SK-N-MC (cell line): ENCODE measurements around the gene ENPP7.

Experiments used
- EZH2 ChIP-seq: fragments of 200-600 bp; sonication (generic); IDR thresholded peaks from one replicate; pipeline ENCODE4 v1.6.1; 2017; ENCODE audit warnings: antibody characterized with exemption
- POLR2AphosphoS5 ChIP-seq: IDR thresholded peaks from 2 replicates; pipeline ENCODE4 v1.6.1; 2012; ENCODE audit warnings: mild to moderate bottlenecking, low read depth, low read length, borderline replicate concordance

GRCh38 chr17:79695293-79695790 lies 35.4 kb upstream of the ENPP7 start:
- no peak for TF ChIP-seq POLR2AphosphoS5
- no peak for TF ChIP-seq EZH2
